ENCODE measurements around the gene HFM1.
A peak's percentile ranks its signal among the peaks of the same experiment; 100 is the strongest.
"Not testable (repeated sequence)": the region's sequence is repeated elsewhere in the genome, so short reads cannot be mapped to it uniquely, and the experiment has no call there.

The HFM1 gene

GRCh38 chr1:91311672-91312071, 93.0 kb downstream of the HFM1 start:
- no peaks in the 10 kb centered on the region for H3K4me1 Mint-ChIP-seq
- ATAC-seq (no peak), DNase-seq (ENCODE audit: low spot score in 2 of 2) (no peak)
- peaks cover 9% of the 10 kb centered on the region for H3K9me3 Mint-ChIP-seq
- H3K36me3 Mint-ChIP-seq: no peaks in the 10 kb centered on the region
- no peak overlapping the region for H3K27ac Mint-ChIP-seq
- H3K4me3 Mint-ChIP-seq: no peak overlapping the region

GRCh38 chr1:91308544-91308943, 96.1 kb downstream of the HFM1 start:
- Mint-ChIP-seq H3K27ac (no peak overlapping the region), H3K4me3 (no peak overlapping the region), H3K9me3 (peaks cover 9% of the 10 kb centered on the region), H3K4me1 (no peaks in the 10 kb centered on the region), H3K36me3 (no peaks in the 10 kb centered on the region)
- DNase-seq (ENCODE audit: low spot score in 2 of 2) (no peak), ATAC-seq (no peak)

GRCh38 chr1:91307784-91308409, 96.7 kb downstream of the HFM1 start:
- ATAC-seq: no peak
- Mint-ChIP-seq H3K9me3 (peaks cover 9% of the 10 kb centered on the region), H3K36me3 (no peaks in the 10 kb centered on the region), H3K4me1 (no peaks in the 10 kb centered on the region), H3K27ac (no peak overlapping the region), H3K4me3 (no peak overlapping the region)
- DNase-seq (ENCODE audit: low spot score in 2 of 2): no peak

GRCh38 chr1:91303165-91303564, 101.5 kb downstream of the HFM1 start:
- H3K9me3 Mint-ChIP-seq: peaks cover 6% of the 10 kb centered on the region
- H3K4me3 Mint-ChIP-seq: no peak overlapping the region
- DNase-seq (ENCODE audit: low spot score in 2 of 2) (no peak), ATAC-seq (no peak)
- no peaks in the 10 kb centered on the region for H3K4me1 Mint-ChIP-seq
- H3K36me3 Mint-ChIP-seq: no peaks in the 10 kb centered on the region
- no peak overlapping the region for H3K27ac Mint-ChIP-seq

- not testable (repeated sequence) for H3K4me1 Mint-ChIP-seq; H3K9me3 Mint-ChIP-seq; ATAC-seq; H3K4me3 Mint-ChIP-seq; DNase-seq (ENCODE audit: low spot score in 2 of 2); H3K36me3 Mint-ChIP-seq
- peak overlapping the region; percentile 54 for H3K27ac Mint-ChIP-seq
These were observed 115.6 kb downstream of the HFM1 start for GRCh38 chr1:91288843-91289553.

GRCh38 chr1:91286962-91287317, 117.7 kb downstream of the HFM1 start:
- H3K9me3 Mint-ChIP-seq; H3K36me3 Mint-ChIP-seq; DNase-seq (ENCODE audit: low spot score in 2 of 2); H3K4me3 Mint-ChIP-seq; H3K4me1 Mint-ChIP-seq; H3K27ac Mint-ChIP-seq; ATAC-seq: not testable (repeated sequence)

GRCh38 chr1:91286259-91286961, 118.2 kb downstream of the HFM1 start:
- not testable (repeated sequence) for H3K27ac Mint-ChIP-seq; H3K4me1 Mint-ChIP-seq; DNase-seq (ENCODE audit: low spot score in 2 of 2); H3K36me3 Mint-ChIP-seq; H3K9me3 Mint-ChIP-seq; ATAC-seq; H3K4me3 Mint-ChIP-seq

GRCh38 chr1:91283421-91283726, 121.3 kb downstream of the HFM1 start:
- Mint-ChIP-seq H3K9me3 (no peaks in the 10 kb centered on the region), H3K36me3 (no peaks in the 10 kb centered on the region), H3K4me1 (no peaks in the 10 kb centered on the region), H3K4me3 (no peak overlapping the region), H3K27ac (no peak overlapping the region)
- DNase-seq (ENCODE audit: low spot score in 2 of 2) (no peak), ATAC-seq (no peak)

- DNase-seq (ENCODE audit: low spot score in 2 of 2) (peak in 1 of 2 donors; percentile 20), ATAC-seq (peak; percentile 21)
- no peaks in the 10 kb centered on the region for H3K36me3 Mint-ChIP-seq
- no peak overlapping the region for H3K27ac Mint-ChIP-seq
- H3K4me1 Mint-ChIP-seq: no peaks in the 10 kb centered on the region
- H3K9me3 Mint-ChIP-seq: no peaks in the 10 kb centered on the region
- no peak overlapping the region for H3K4me3 Mint-ChIP-seq
These were observed 121.8 kb downstream of the HFM1 start for GRCh38 chr1:91282695-91283420.

GRCh38 chr1:91281782-91282181, 122.9 kb downstream of the HFM1 start:
- ATAC-seq (no peak), DNase-seq (ENCODE audit: low spot score in 2 of 2) (no peak)
- H3K9me3 Mint-ChIP-seq: no peaks in the 10 kb centered on the region
- no peak overlapping the region for H3K4me3 Mint-ChIP-seq
- no peak overlapping the region for H3K27ac Mint-ChIP-seq
- H3K36me3 Mint-ChIP-seq: no peaks in the 10 kb centered on the region
- no peaks in the 10 kb centered on the region for H3K4me1 Mint-ChIP-seq

- no peaks in the 10 kb centered on the region for H3K9me3 Mint-ChIP-seq
- DNase-seq (ENCODE audit: low spot score in 2 of 2) (no peak), ATAC-seq (no peak)
- H3K4me3 Mint-ChIP-seq: no peak overlapping the region
- H3K36me3 Mint-ChIP-seq: no peaks in the 10 kb centered on the region
- H3K4me1 Mint-ChIP-seq: no peaks in the 10 kb centered on the region
- no peak overlapping the region for H3K27ac Mint-ChIP-seq
These were observed 125.9 kb downstream of the HFM1 start for GRCh38 chr1:91278754-91279153.

GRCh38 chr1:91273875-91274274, 130.8 kb downstream of the HFM1 start:
- no peaks in the 10 kb centered on the region for H3K36me3 Mint-ChIP-seq
- ATAC-seq (no peak), DNase-seq (ENCODE audit: low spot score in 2 of 2) (no peak)
- H3K27ac Mint-ChIP-seq: no peak overlapping the region
- no peaks in the 10 kb centered on the region for H3K9me3 Mint-ChIP-seq
- H3K4me1 Mint-ChIP-seq: no peaks in the 10 kb centered on the region
- no peak overlapping the region for H3K4me3 Mint-ChIP-seq

GRCh38 chr1:91261655-91262054, 143.0 kb downstream of the HFM1 start:
- H3K9me3 Mint-ChIP-seq: no peaks in the 10 kb centered on the region
- no peaks in the 10 kb centered on the region for H3K4me1 Mint-ChIP-seq
- no peak for DNase-seq (ENCODE audit: low spot score in 2 of 2)
- H3K27ac Mint-ChIP-seq: no peak overlapping the region
- H3K4me3 Mint-ChIP-seq: no peak overlapping the region
- H3K36me3 Mint-ChIP-seq: no peaks in the 10 kb centered on the region
- ATAC-seq: no peak

- DNase-seq (ENCODE audit: low spot score in 2 of 2) (no peak), ATAC-seq (no peak)
- Mint-ChIP-seq H3K36me3 (no peaks in the 10 kb centered on the region), H3K27ac (no peak overlapping the region), H3K4me3 (no peak overlapping the region), H3K4me1 (no peaks in the 10 kb centered on the region), H3K9me3 (no peaks in the 10 kb centered on the region)
These were observed 159.2 kb downstream of the HFM1 start for GRCh38 chr1:91245435-91245834.

GRCh38 chr1:91244737-91245136, 159.9 kb downstream of the HFM1 start:
- Mint-ChIP-seq H3K4me1 (no peaks in the 10 kb centered on the region), H3K9me3 (no peaks in the 10 kb centered on the region)
- no peak for ATAC-seq

GRCh38 chr1:91243171-91243570, 161.5 kb downstream of the HFM1 start:
- ATAC-seq (no peak), DNase-seq (ENCODE audit: low spot score in 2 of 2) (no peak)
- Mint-ChIP-seq H3K4me3 (no peak overlapping the region), H3K4me1 (no peaks in the 10 kb centered on the region), H3K36me3 (no peaks in the 10 kb centered on the region), H3K27ac (no peak overlapping the region), H3K9me3 (no peaks in the 10 kb centered on the region)

More at GRCh38 chr1:91244737-91245136, 159.9 kb downstream of the HFM1 start:
- H3K27ac Mint-ChIP-seq: no peak overlapping the region
- DNase-seq (ENCODE audit: low spot score in 2 of 2): no peak
- no peak overlapping the region for H3K4me3 Mint-ChIP-seq
- no peaks in the 10 kb centered on the region for H3K36me3 Mint-ChIP-seq

Measured in stimulated activated effector memory CD8-positive, alpha-beta T cell treated with anti-CD3 and anti-CD28 coated beads, Interleukin-12 subunit alpha, Interleukin-12 subunit beta, amount 100 ng/mL, for 72 hours (primary cell).